ENCODE results near the gene SNX24. TPM values are rescaled to one million over a fixed set of nuclear protein-coding genes. Genes with fewer than 3 reads are reported as not detected.

SNX24 gene, protein sequence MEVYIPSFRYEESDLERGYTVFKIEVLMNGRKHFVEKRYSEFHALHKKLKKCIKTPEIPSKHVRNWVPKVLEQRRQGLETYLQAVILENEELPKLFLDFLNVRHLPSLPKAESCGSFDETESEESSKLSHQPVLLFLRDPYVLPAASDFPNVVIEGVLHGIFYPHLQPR
- 19.1 and 21.2 TPM in 2 replicates for total RNA-seq

DNA sequence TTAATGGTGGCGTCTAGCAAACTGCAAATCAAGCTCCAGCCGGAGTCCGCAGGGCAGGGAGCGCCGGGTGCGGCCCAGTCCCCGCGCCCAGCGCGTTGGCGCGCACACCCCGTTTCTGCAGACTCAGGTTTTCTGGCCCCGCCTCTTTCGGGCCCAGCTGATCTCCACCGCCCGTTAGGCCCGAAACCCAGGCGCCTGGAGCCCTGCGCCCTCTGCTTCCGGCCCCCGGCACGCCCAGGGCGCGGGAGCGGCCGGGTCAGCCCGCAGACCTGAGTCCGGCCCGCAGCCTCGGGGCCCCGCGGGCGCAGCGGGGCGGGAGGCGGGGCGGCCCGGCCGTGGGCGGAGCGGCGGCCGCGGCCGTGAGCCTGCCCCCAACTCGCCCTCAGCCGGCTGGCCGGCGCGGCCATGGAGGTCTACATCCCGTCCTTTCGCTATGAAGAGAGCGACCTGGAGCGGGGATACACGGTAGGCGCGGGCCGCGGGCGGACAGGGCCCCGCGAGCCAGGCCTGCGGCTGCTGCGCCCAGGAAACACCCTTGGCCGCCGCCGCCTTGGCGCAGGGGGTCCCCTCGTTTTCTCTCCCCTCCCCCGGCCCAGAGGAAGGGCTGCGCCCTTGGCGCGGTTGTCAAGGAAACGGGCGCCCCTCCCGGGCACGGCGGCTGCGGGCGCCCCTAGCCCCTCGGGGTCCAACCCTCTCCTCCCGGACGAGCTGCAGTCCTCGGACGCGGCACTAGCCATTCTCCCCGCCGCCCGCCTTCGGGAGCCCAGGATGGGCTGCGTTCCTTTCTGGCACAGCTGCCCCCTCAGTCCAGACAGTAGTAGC lies at the start of gene SNX24:
Gene SNX24, plus strand, starts transcription at position 385 of the 822 bp plus-strand sequence. Its CDS starts 21 bp downstream, at position 406.

DNA sequence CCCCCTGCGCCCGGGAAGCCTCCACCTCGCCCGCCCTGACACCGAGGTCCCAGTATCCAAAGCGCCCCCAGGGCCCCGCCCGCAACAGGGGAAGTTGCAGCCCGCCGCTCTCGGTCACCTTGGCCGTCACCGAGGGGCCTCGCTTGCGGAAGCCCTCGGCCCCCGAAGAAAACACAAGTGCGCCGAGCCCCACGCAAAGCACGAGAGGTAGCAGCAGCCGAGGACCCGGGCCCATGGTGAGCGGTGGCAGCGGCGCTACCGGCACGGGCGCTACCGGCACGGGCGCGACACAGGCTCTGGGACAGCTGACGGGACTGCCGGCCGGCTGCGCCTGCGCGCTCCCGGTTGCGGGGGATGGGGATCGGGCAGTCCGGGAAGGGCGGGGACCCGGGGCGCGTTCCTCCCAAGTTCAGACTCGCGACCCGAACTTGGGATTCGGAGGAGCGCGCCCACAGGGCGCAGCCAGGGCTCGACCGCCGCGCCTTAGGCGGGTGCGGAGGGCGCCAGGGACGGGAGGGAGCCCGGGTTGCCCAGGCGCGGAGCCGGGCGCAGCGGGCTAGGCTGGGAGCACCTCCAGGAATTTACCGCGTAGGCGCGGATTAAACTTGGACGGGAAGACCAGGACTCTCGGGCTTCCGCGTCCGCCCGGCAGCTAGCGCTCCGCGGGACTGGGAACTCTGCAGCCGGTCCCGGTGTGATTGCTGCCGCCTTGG lies 191.1 kb downstream of the SNX24 start, which contains the start of gene PPIC:
Gene PPIC, minus strand, starts transcription at position 335 of the 713 bp plus-strand sequence. Its CDS starts 100 bp downstream, at position 235.

Other genes starting within 250 kb of the SNX24 start
- 35.3 and 60.1 TPM in 2 replicates for gene SNX2, start 70.5 kb upstream of the SNX24 start, total RNA-seq
- gene PPIC, start 191.1 kb downstream of the SNX24 start, total RNA-seq, result 35.5 and 36.8 TPM in 2 replicates
- gene PRDM6, start 243.6 kb downstream of the SNX24 start, total RNA-seq, result 1.9 and 18.8 TPM in 2 replicates

Measured in epithelial cell of alveolus of lung (primary cell).